HepG2 (cell line): ENCODE results near the gene RARA. TPM values are rescaled to one million over a fixed set of nuclear protein-coding genes. Genes with fewer than 3 reads are reported as not detected.

Experiments
- HMG20A ChIP-seq: IDR thresholded peaks from 2 replicates; pipeline ENCODE4 v1.6.1; 2016; ENCODE audit warnings: borderline replicate concordance
- JUNB ChIP-seq: sonication (generic); formaldehyde crosslinking; IDR thresholded peaks from 2 replicates; pipeline ENCODE4 v1.8.0; 2022; ENCODE audit warnings: missing genetic modification reagents, mild to moderate bottlenecking, borderline replicate concordance
- NFKBIZ ChIP-seq: IDR thresholded peaks from 2 replicates; pipeline ENCODE4 v1.6.1; 2018; ENCODE audit warnings: missing genetic modification reagents, missing compliant biosample characterization
- PRDM15 ChIP-seq: sonication (generic); formaldehyde crosslinking; IDR thresholded peaks from 2 replicates; pipeline ENCODE4 v1.4.0; 2020; ENCODE audit warnings: missing genetic modification reagents
- TAF1 ChIP-seq: sonication (generic); formaldehyde crosslinking; IDR thresholded peaks from 2 replicates; pipeline ENCODE4 v1.4.0; 2020; ENCODE audit warnings: missing genetic modification reagents
- TOE1 ChIP-seq: sonication (generic); formaldehyde crosslinking; IDR thresholded peaks from 2 replicates; pipeline ENCODE4 v1.4.0; 2020; ENCODE audit warnings: mild to moderate bottlenecking, missing genetic modification reagents
- ZBTB46 ChIP-seq: sonication (generic); formaldehyde crosslinking; IDR thresholded peaks from 2 replicates; pipeline ENCODE4 v1.4.0; 2020; ENCODE audit warnings: mild to moderate bottlenecking, missing genetic modification reagents, borderline replicate concordance
- ZNF337 ChIP-seq: sonication (generic); formaldehyde crosslinking; IDR thresholded peaks from 2 replicates; pipeline ENCODE4 v1.5.1; 2020; ENCODE audit warnings: missing genetic modification reagents, low read depth, mild to moderate bottlenecking, borderline replicate concordance
- ZNF33B ChIP-seq: sonication (generic); formaldehyde crosslinking; IDR thresholded peaks from 2 replicates; pipeline ENCODE4 v1.5.1; 2020; ENCODE audit warnings: mild to moderate bottlenecking, missing genetic modification reagents
- ZNF44 ChIP-seq: sonication (generic); formaldehyde crosslinking; IDR thresholded peaks from 2 replicates; pipeline ENCODE4 v1.5.1; 2020; ENCODE audit warnings: mild to moderate bottlenecking, missing genetic modification reagents
- ZNF552 ChIP-seq: sonication (generic); formaldehyde crosslinking; IDR thresholded peaks from 2 replicates; pipeline ENCODE4 v1.9.0; 2022; ENCODE audit warnings: missing genetic modification reagents, mild to moderate bottlenecking, borderline replicate concordance
- ZNF609 ChIP-seq: sonication (generic); formaldehyde crosslinking; IDR thresholded peaks from 2 replicates; pipeline ENCODE4 v1.4.0; 2020; ENCODE audit warnings: mild to moderate bottlenecking, missing genetic modification reagents, borderline replicate concordance
- ZNF710 ChIP-seq: sonication (generic); formaldehyde crosslinking; IDR thresholded peaks from 2 replicates; pipeline ENCODE4 v1.5.0; 2020; ENCODE audit warnings: mild to moderate bottlenecking, missing genetic modification reagents, borderline replicate concordance
- ZSCAN29 ChIP-seq: sonication (generic); formaldehyde crosslinking; conservative IDR thresholded peaks from 2 replicates; pipeline ENCODE4 v1.4.0; 2020; ENCODE audit warnings: mild to moderate bottlenecking, missing genetic modification reagents
- polyA plus RNA-seq, 8 experiments: library from polyadenylated mRNA; depleted of rRNA in 3 of 8; stranded (reverse) in 7 of 8; unstranded in 1 of 8; fragments of >200 nt; fragmentation: Illumina TruSeq in 4 of 8; extraction: Trizol in 4 of 8; gene quantifications; 2 replicates each; pipeline versions ENCODE4 v1.2.1 to v1.2.3, GENCODE V29; 2011 to 2016; ENCODE audit warnings: low read depth in 4 of 8, missing spikeins in 1 of 8, mixed read lengths in 1 of 8; ENCODE audit not compliant: insufficient read depth in 1 of 8
- total RNA-seq, 5 experiments: library from RNA; depleted of rRNA; stranded (reverse); fragments of >200 nt; fragmentation: Illumina TruSeq; extraction: Trizol; gene quantifications; 2 replicates each; pipeline ENCODE4 v1.2.3, GENCODE V29; 2016; ENCODE audit warnings: low read depth in 1 of 5

Gene RARA
- total and polyA plus RNA-seq, 2 of the 13 experiments (the other 11 are each of a cell fraction or from before 2014, with no cell fraction given), result 6.4 to 8.6 TPM

GRCh38 chr17:40287494-40288369 is 21.2 kb upstream of the RARA start, which contains the start of gene CDC6 (continued):
- peak; percentile 70; the same call in 1 of the 2 replicates for TF ChIP-seq ZNF44
- TF ChIP-seq ZNF337 (CRISPR knock-in tag), result 0 out of 2 replicates have a peak, but pooled peaks have one; percentile 80
- TF ChIP-seq NFKBIZ (CRISPR knock-in tag), result peak; percentile 85; the same call in 1 of the 2 replicates
- TF ChIP-seq JUNB (CRISPR knock-in tag), result peak; percentile 86
- TF ChIP-seq ZBTB46 (CRISPR knock-in tag), result no peak
- no peak; the same call in 1 of the 2 replicates for TF ChIP-seq TOE1 (CRISPR knock-in tag)
- no peak for TF ChIP-seq HMG20A (CRISPR knock-in tag)
- peak; percentile 57; the same call in 1 of the 2 replicates for TF ChIP-seq ZNF710
- TF ChIP-seq ZNF609 (CRISPR knock-in tag), result no peak; the same call in 1 of the 2 replicates
- TF ChIP-seq ZNF33B, result peak; percentile 60; the same call in 1 of the 2 replicates
- TF ChIP-seq TAF1 (CRISPR knock-in tag), result peak; percentile 97
- no peak for TF ChIP-seq ZNF552
- TF ChIP-seq PRDM15 (CRISPR knock-in tag), result 0 out of 2 replicates have a peak, but pooled peaks have one; percentile 33
- TF ChIP-seq ZSCAN29 (CRISPR knock-in tag), result 0 out of 2 replicates have a peak, but pooled peaks have one; percentile 52
